Karpas-422 (cell line): ENCODE results near the gene GMPR. TPM values are rescaled to one million over a fixed set of nuclear protein-coding genes. Genes with fewer than 3 reads are reported as not detected.

ENCODE experiments used
- DNase-seq: peaks from one replicate; pipeline ENCODE4 v3.0.0-alpha.2; 2015
- H2AFZ ChIP-seq: fragments of 200-600 bp; sonication (generic); 2 replicates; pipeline ENCODE4 v1.6.1; 2014; ENCODE audit warnings: antibody characterized with exemption, low read length, mixed read lengths
- H3K27ac ChIP-seq: fragments of 200-600 bp; sonication (generic); 2 replicates; pipeline ENCODE4 v1.5.1; 2014; ENCODE audit warnings: mild to moderate bottlenecking, low read length, moderate library complexity
- H3K27me3 ChIP-seq: fragments of 200-600 bp; sonication (generic); 2 replicates; pipeline ENCODE4 v1.6.1; 2014; ENCODE audit warnings: low read length, mixed read lengths
- H3K36me3 ChIP-seq: fragments of 200-600 bp; sonication (generic); 2 replicates; pipeline ENCODE4 v1.6.1; 2014; ENCODE audit warnings: low read length, mixed read lengths; ENCODE audit not compliant: insufficient read depth
- H3K4me1 ChIP-seq: fragments of 200-600 bp; sonication (generic); 2 replicates; pipeline ENCODE4 v1.6.1; 2014; ENCODE audit warnings: mild to moderate bottlenecking, low read length, mixed read lengths
- H3K4me2 ChIP-seq: fragments of 200-600 bp; sonication (generic); 2 replicates; pipeline ENCODE4 v1.6.1; 2014; ENCODE audit warnings: low read length, low read depth, mild to moderate bottlenecking; ENCODE audit not compliant: poor library complexity, severe bottlenecking
- H3K4me3 ChIP-seq: fragments of 200-600 bp; sonication (generic); 2 replicates; pipeline ENCODE4 v1.5.1; 2014; ENCODE audit warnings: mild to moderate bottlenecking, antibody characterized with exemption, low read length, mixed read lengths
- H3K79me2 ChIP-seq: fragments of 200-600 bp; sonication (generic); 2 replicates; pipeline ENCODE4 v1.6.1; 2014; ENCODE audit warnings: mild to moderate bottlenecking, low read length, mixed read lengths
- H3K9ac ChIP-seq: fragments of 200-600 bp; sonication (generic); 2 replicates; pipeline ENCODE4 v1.6.0; 2014; ENCODE audit warnings: low read length
- H3K9me2 ChIP-seq: fragments of 200-600 bp; sonication (generic), shearing (Covaris generic); replicated peaks from 2 replicates; pipeline ENCODE4 v1.6.0; 2014; ENCODE audit warnings: mild to moderate bottlenecking, low read length, moderate library complexity; ENCODE audit not compliant: insufficient read depth
- H3K9me3 ChIP-seq: fragments of 300-700, 200-600 bp; sonication (generic); 2 replicates; pipeline ENCODE4 v1.6.1; 2014; ENCODE audit warnings: low read length, mixed read lengths
- H4K20me1 ChIP-seq: fragments of 200-600 bp; sonication (generic); 2 replicates; pipeline ENCODE4 v1.6.1; 2014; ENCODE audit warnings: mild to moderate bottlenecking, antibody characterized with exemption, low read length, low read depth; ENCODE audit not compliant: insufficient read depth
- total RNA-seq: library from RNA; depleted of rRNA; stranded (reverse); fragments of >200 nt; shearing (Covaris generic); gene quantifications from 2 replicates; pipeline ENCODE4 v1.2.3, GENCODE V29; 2014; ENCODE audit warnings: low replicate concordance

Gene GMPR
- total RNA-seq, 1 experiment from 2014 or later = not detected

GRCh38 chr6:16238963-16239797, 793 bp downstream of the GMPR start:
- H3K4me2 ChIP-seq = no peak overlapping the region

DNA sequence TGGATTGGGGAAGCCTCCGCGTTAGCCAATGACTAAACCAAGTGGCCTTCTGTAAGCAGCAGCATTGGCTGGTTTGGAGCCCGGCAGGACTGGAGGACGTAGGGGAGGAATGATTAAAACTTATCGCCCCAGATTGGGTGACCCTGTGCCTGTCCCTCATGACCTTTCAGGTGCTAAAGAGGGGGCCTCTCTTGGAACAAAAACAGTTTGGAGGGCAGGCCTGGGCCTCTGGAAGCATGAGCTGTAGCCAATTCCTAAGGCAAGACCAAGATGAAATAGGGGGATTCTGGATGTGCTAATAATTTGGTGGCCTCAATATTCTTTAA, 1.4 kb downstream of the GMPR start:
- H3K9me2 ChIP-seq = no peaks in the 10 kb centered on the region
- no peaks in the 10 kb centered on the region for H4K20me1 ChIP-seq
- no peaks in the 10 kb centered on the region for H3K79me2 ChIP-seq
- no peak overlapping the region for H3K9ac ChIP-seq
- H3K27ac ChIP-seq = no peak overlapping the region
- no peak for DNase-seq
- H3K9me3 ChIP-seq = no peaks in the 10 kb centered on the region
- H3K36me3 ChIP-seq = no peaks in the 10 kb centered on the region
- peaks cover 6% of the 10 kb centered on the region for H3K4me1 ChIP-seq
- H3K4me3 ChIP-seq = no peak overlapping the region
- H3K4me2 ChIP-seq = no peak overlapping the region
- H3K27me3 ChIP-seq = no peaks in the 10 kb centered on the region
- no peak overlapping the region for H2AFZ ChIP-seq

More at GRCh38 chr6:16238963-16239797, 793 bp downstream of the GMPR start:
- H2AFZ ChIP-seq = no peak overlapping the region
- no peaks in the 10 kb centered on the region for H3K27me3 ChIP-seq
- no peaks in the 10 kb centered on the region for H4K20me1 ChIP-seq
- no peaks in the 10 kb centered on the region for H3K79me2 ChIP-seq
- no peak overlapping the region for H3K27ac ChIP-seq
- H3K9me2 ChIP-seq = no peaks in the 10 kb centered on the region
- H3K36me3 ChIP-seq = no peaks in the 10 kb centered on the region
- no peaks in the 10 kb centered on the region for H3K9me3 ChIP-seq
- no peak overlapping the region for H3K4me3 ChIP-seq
- DNase-seq = no peak
- peaks cover 6% of the 10 kb centered on the region for H3K4me1 ChIP-seq
- H3K9ac ChIP-seq = no peak overlapping the region

DNA sequence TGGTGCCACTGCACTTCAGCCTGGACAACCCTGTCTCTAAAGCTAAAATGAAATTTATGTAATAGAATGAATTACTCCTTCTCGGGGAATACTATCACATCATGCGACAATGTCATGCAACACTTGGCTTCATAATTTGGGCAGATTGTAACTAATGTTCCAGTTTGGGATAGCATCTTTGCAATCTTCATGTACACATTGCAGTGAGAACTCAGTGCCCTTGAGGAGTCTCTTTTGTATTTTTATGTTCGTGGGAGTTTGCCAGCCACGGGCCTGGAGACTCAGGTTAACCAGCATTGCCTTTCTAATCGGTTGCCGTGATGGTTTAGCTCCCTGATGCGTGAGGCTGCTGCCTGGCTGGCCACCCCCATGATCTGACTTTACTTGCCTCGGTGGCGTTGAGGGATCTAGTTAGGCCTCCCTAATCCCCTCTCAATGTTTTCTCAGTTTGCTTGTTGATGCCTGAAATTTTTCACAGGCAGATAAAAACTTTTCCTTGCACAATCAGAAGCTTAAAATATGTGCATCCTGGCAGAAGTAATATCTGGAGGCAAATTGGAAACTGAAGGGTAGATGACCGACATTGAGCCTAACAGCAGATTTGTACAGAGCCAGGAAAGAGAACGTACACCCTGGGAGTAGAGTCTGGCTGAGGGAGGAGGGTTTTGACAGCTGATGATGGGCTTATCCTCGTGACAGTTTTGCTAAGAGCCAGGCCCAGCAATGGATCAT, 2.4 kb downstream of the GMPR start:
- Histone ChIP-seq H3K79me2 (no peaks in the 10 kb centered on the region), H3K4me2 (no peak overlapping the region), H2AFZ (no peak overlapping the region), H3K36me3 (no peaks in the 10 kb centered on the region), H3K4me3 (no peak overlapping the region), H3K9me2 (no peaks in the 10 kb centered on the region), H3K9ac (no peak overlapping the region), H3K27ac (no peak overlapping the region), H3K27me3 (no peaks in the 10 kb centered on the region), H3K9me3 (no peaks in the 10 kb centered on the region), H3K4me1 (peaks cover 6% of the 10 kb centered on the region), H4K20me1 (no peaks in the 10 kb centered on the region)
- DNase-seq = no peak

DNA sequence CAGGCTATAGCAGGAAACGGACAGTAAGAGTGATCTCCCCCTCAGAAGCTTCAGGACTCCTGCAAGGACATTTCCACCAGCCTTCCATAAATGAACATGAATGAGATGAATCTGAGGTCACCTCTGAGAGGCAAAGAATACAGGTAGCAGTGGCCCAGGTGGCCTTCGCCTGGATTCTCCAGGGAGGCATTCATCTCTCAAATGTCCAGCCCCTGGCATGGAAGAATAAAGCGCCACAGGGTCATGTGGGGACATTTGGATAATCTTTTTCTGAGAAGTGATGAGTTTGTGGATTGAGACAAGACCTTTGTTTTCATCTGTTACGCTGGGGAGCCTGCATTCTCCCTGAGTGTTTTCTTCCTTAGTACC, 2.9 kb downstream of the GMPR start:
- Histone ChIP-seq H3K27ac (no peak overlapping the region), H3K79me2 (no peaks in the 10 kb centered on the region), H3K4me1 (peaks cover 6% of the 10 kb centered on the region), H3K27me3 (no peaks in the 10 kb centered on the region), H3K9me2 (no peaks in the 10 kb centered on the region), H4K20me1 (no peaks in the 10 kb centered on the region), H3K36me3 (no peaks in the 10 kb centered on the region), H3K9me3 (no peaks in the 10 kb centered on the region), H2AFZ (no peak overlapping the region), H3K4me2 (no peak overlapping the region), H3K4me3 (no peak overlapping the region), H3K9ac (no peak overlapping the region)
- DNase-seq = no peak

- H3K4me2 ChIP-seq = no peak overlapping the region
- no peak overlapping the region for H2AFZ ChIP-seq
- no peaks in the 10 kb centered on the region for H3K27me3 ChIP-seq
- no peak overlapping the region for H3K27ac ChIP-seq
- H3K4me1 ChIP-seq = no peaks in the 10 kb centered on the region
- H3K9ac ChIP-seq = no peak overlapping the region
- no peaks in the 10 kb centered on the region for H3K9me2 ChIP-seq
- no peaks in the 10 kb centered on the region for H3K79me2 ChIP-seq
- no peaks in the 10 kb centered on the region for H4K20me1 ChIP-seq
- DNase-seq = no peak
- H3K36me3 ChIP-seq = no peaks in the 10 kb centered on the region
- H3K9me3 ChIP-seq = no peaks in the 10 kb centered on the region
- no peak overlapping the region for H3K4me3 ChIP-seq
Measured at GRCh38 chr6:16243055-16243454, 4.7 kb downstream of the GMPR start.

GRCh38 chr6:16243664-16244063, 5.3 kb downstream of the GMPR start:
- H3K4me2 ChIP-seq = no peak overlapping the region
- H3K79me2 ChIP-seq = no peaks in the 10 kb centered on the region
- no peaks in the 10 kb centered on the region for H3K36me3 ChIP-seq
- H3K9me2 ChIP-seq = no peaks in the 10 kb centered on the region
- H4K20me1 ChIP-seq = no peaks in the 10 kb centered on the region
- no peak overlapping the region for H3K27ac ChIP-seq
- no peaks in the 10 kb centered on the region for H3K27me3 ChIP-seq
- no peak overlapping the region for H3K9ac ChIP-seq
- H3K9me3 ChIP-seq = no peaks in the 10 kb centered on the region
- H3K4me1 ChIP-seq = no peaks in the 10 kb centered on the region
- H2AFZ ChIP-seq = no peak overlapping the region
- H3K4me3 ChIP-seq = no peak overlapping the region
- no peak for DNase-seq

DNA sequence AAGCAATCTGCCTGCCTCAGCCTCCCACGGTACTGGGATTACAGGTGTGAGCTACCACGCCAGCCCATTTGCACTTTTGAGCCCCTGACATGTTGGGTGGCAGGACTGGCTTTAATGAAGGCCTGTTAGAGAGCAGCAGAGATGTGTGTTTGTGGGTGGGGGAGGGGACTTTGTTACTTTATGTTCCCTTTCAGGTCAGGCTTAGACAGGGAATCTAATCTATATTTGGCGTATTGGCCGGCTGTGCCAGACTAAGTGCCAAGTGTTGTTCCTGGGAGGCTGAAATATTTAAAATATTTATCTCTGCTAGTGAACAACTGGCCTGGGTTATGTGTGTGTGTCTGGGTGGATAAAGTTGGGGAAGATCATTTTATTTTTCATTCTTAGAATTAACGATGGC, 6.1 kb downstream of the GMPR start:
- no peak overlapping the region for H2AFZ ChIP-seq
- H3K4me3 ChIP-seq = no peak overlapping the region
- DNase-seq = no peak
- no peaks in the 10 kb centered on the region for H3K36me3 ChIP-seq
- H3K9ac ChIP-seq = no peak overlapping the region
- no peaks in the 10 kb centered on the region for H3K79me2 ChIP-seq
- H3K27me3 ChIP-seq = no peaks in the 10 kb centered on the region
- H3K4me1 ChIP-seq = no peaks in the 10 kb centered on the region
- no peaks in the 10 kb centered on the region for H4K20me1 ChIP-seq
- H3K27ac ChIP-seq = no peak overlapping the region
- H3K9me3 ChIP-seq = no peaks in the 10 kb centered on the region
- no peaks in the 10 kb centered on the region for H3K9me2 ChIP-seq
- H3K4me2 ChIP-seq = no peak overlapping the region

- Histone ChIP-seq H3K79me2 (no peaks in the 10 kb centered on the region), H3K9me2 (no peaks in the 10 kb centered on the region), H3K9me3 (no peaks in the 10 kb centered on the region), H3K9ac (no peak overlapping the region), H3K27me3 (no peaks in the 10 kb centered on the region), H4K20me1 (no peaks in the 10 kb centered on the region), H3K4me3 (no peak overlapping the region), H3K27ac (no peak overlapping the region), H3K36me3 (no peaks in the 10 kb centered on the region), H3K4me1 (no peaks in the 10 kb centered on the region), H2AFZ (no peak overlapping the region), H3K4me2 (no peak overlapping the region)
- no peak for DNase-seq
Measured at GRCh38 chr6:16244869-16245451, 6.6 kb downstream of the GMPR start.
